Activated T-helper 1 cell treated with anti-CD3 and anti-CD28 coated beads, Interleukin-12 subunit alpha, Interleukin-12 subunit beta, Interleukin-2, Interleukin-4 antibody, amounts not matched to agents 30 ng/mL and 10 ng/mL and 1 ng/mL, durations not matched to agents 14 hours and 24 hours and 36 hours (primary cell): ENCODE measurements around the gene PDE6C. TPM values are rescaled to one million over a fixed set of nuclear protein-coding genes. Genes with fewer than 3 reads are reported as not detected.

Experiments
- DNase-seq: peaks from one replicate; pipeline ENCODE4 v3.0.0; 2021; ENCODE audit warnings: low spot score
- H3K27ac Mint-ChIP-seq: one replicate; pipeline ENCODE4 v1.8.0; 2021; ENCODE audit warnings: mild to moderate bottlenecking, mixed read lengths
- H3K27me3 Mint-ChIP-seq: one replicate; pipeline ENCODE4 v1.8.0; 2022; ENCODE audit warnings: mild to moderate bottlenecking, moderate library complexity, mixed read lengths; ENCODE audit not compliant: insufficient read depth
- H3K36me3 Mint-ChIP-seq: one replicate; pipeline ENCODE4 v1.8.0; 2021; ENCODE audit warnings: low read depth, mixed read lengths
- H3K4me1 Mint-ChIP-seq: one replicate; pipeline ENCODE4 v1.8.0; 2021; ENCODE audit warnings: low read depth, mixed read lengths
- H3K4me3 Mint-ChIP-seq: one replicate; pipeline ENCODE4 v1.8.0; 2021; ENCODE audit warnings: mild to moderate bottlenecking, moderate library complexity, mixed read lengths
- H3K9me3 Mint-ChIP-seq: one replicate; pipeline ENCODE4 v1.8.0; 2021; ENCODE audit warnings: mixed read lengths
- intact Hi-C: fragments of 100-400 bp; cut with micrococcal nuclease; formaldehyde crosslinking; loops from one replicate; pipeline ENCODE4 v1.15.1; 2024
- total RNA-seq: library from RNA; stranded (reverse); gene quantifications from 2 replicates; pipeline ENCODE4 v1.2.3, GENCODE V29; 2022

The PDE6C gene
- total RNA-seq, 1 donor from 2014 or later: not detected

- intact Hi-C loops: no loop called here
- no peak for DNase-seq
- H3K36me3 Mint-ChIP-seq: no peaks in the 10 kb centered on the region
- no peak overlapping the region for H3K27ac Mint-ChIP-seq
- H3K4me3 Mint-ChIP-seq: no peak overlapping the region
- H3K9me3 Mint-ChIP-seq: peaks cover 11% of the 10 kb centered on the region
- H3K4me1 Mint-ChIP-seq: no peaks in the 10 kb centered on the region
- peaks cover 6% of the 10 kb centered on the region for H3K27me3 Mint-ChIP-seq
These were observed 32.2 kb upstream of the PDE6C start for GRCh38 chr10:93579985-93580711.

GRCh38 chr10:93580828-93581227 lies 31.5 kb upstream of the PDE6C start:
- no peak for DNase-seq
- no peaks in the 10 kb centered on the region for H3K4me1 Mint-ChIP-seq
- intact Hi-C loops: no loop called here
- H3K27ac Mint-ChIP-seq: no peak overlapping the region
- H3K9me3 Mint-ChIP-seq: peaks cover 11% of the 10 kb centered on the region
- no peak overlapping the region for H3K4me3 Mint-ChIP-seq
- H3K27me3 Mint-ChIP-seq: peaks cover 6% of the 10 kb centered on the region
- no peaks in the 10 kb centered on the region for H3K36me3 Mint-ChIP-seq

GRCh38 chr10:93584445-93584844 lies 27.9 kb upstream of the PDE6C start:
- H3K27ac Mint-ChIP-seq: no peak overlapping the region
- intact Hi-C loops: no loop called here
- H3K36me3 Mint-ChIP-seq: no peaks in the 10 kb centered on the region
- no peaks in the 10 kb centered on the region for H3K4me1 Mint-ChIP-seq
- H3K4me3 Mint-ChIP-seq: no peak overlapping the region
- peaks cover 8% of the 10 kb centered on the region for H3K9me3 Mint-ChIP-seq
- peaks cover 6% of the 10 kb centered on the region for H3K27me3 Mint-ChIP-seq
- no peak for DNase-seq

GRCh38 chr10:93589648-93590562 lies 22.4 kb upstream of the PDE6C start:
- intact Hi-C loops: no loop called here
- H3K9me3 Mint-ChIP-seq: no peaks in the 10 kb centered on the region
- no peak for DNase-seq
- H3K36me3 Mint-ChIP-seq: no peaks in the 10 kb centered on the region
- peaks cover 4% of the 10 kb centered on the region for H3K27me3 Mint-ChIP-seq
- H3K4me3 Mint-ChIP-seq: no peak overlapping the region
- no peak overlapping the region for H3K27ac Mint-ChIP-seq
- H3K4me1 Mint-ChIP-seq: no peaks in the 10 kb centered on the region

- Mint-ChIP-seq H3K27me3 (peaks cover 4% of the 10 kb centered on the region), H3K4me3 (no peak overlapping the region), H3K27ac (no peak overlapping the region), H3K4me1 (no peaks in the 10 kb centered on the region), H3K9me3 (no peaks in the 10 kb centered on the region), H3K36me3 (no peaks in the 10 kb centered on the region)
- intact Hi-C loops: no loop called here
- DNase-seq: no peak
These were observed 21.7 kb upstream of the PDE6C start for GRCh38 chr10:93590638-93591037.

GRCh38 chr10:93591065-93591808 lies 21.1 kb upstream of the PDE6C start:
- Mint-ChIP-seq H3K27me3 (peaks cover 4% of the 10 kb centered on the region), H3K36me3 (no peaks in the 10 kb centered on the region), H3K27ac (no peak overlapping the region), H3K9me3 (no peaks in the 10 kb centered on the region), H3K4me3 (no peak overlapping the region), H3K4me1 (no peaks in the 10 kb centered on the region)
- intact Hi-C loops: no loop called here
- no peak for DNase-seq

- no peaks in the 10 kb centered on the region for H3K36me3 Mint-ChIP-seq
- intact Hi-C loops: no loop called here
These were observed 19.1 kb upstream of the PDE6C start for GRCh38 chr10:93593254-93593653.

GRCh38 chr10:93593749-93594148 lies 18.6 kb upstream of the PDE6C start:
- no peak overlapping the region for H3K4me3 Mint-ChIP-seq
- H3K36me3 Mint-ChIP-seq: no peaks in the 10 kb centered on the region
- no peak overlapping the region for H3K27ac Mint-ChIP-seq
- H3K27me3 Mint-ChIP-seq: peaks cover 6% of the 10 kb centered on the region
- H3K4me1 Mint-ChIP-seq: no peaks in the 10 kb centered on the region
- no peak for DNase-seq
- H3K9me3 Mint-ChIP-seq: no peaks in the 10 kb centered on the region
- intact Hi-C loops: no loop called here

More at GRCh38 chr10:93593254-93593653, 19.1 kb upstream of the PDE6C start:
- H3K27ac Mint-ChIP-seq: no peak overlapping the region
- H3K4me1 Mint-ChIP-seq: no peaks in the 10 kb centered on the region
- H3K4me3 Mint-ChIP-seq: no peak overlapping the region
- no peaks in the 10 kb centered on the region for H3K9me3 Mint-ChIP-seq
- no peak for DNase-seq
- peaks cover 5% of the 10 kb centered on the region for H3K27me3 Mint-ChIP-seq

GRCh38 chr10:93594518-93594917 lies 17.8 kb upstream of the PDE6C start:
- intact Hi-C loops: no loop called here
- Mint-ChIP-seq H3K4me1 (no peaks in the 10 kb centered on the region), H3K36me3 (no peaks in the 10 kb centered on the region), H3K4me3 (no peak overlapping the region), H3K9me3 (no peaks in the 10 kb centered on the region), H3K27ac (no peak overlapping the region), H3K27me3 (peaks cover 6% of the 10 kb centered on the region)
- no peak for DNase-seq

- no peaks in the 10 kb centered on the region for H3K4me1 Mint-ChIP-seq
- H3K4me3 Mint-ChIP-seq: no peak overlapping the region
- no peak overlapping the region for H3K27ac Mint-ChIP-seq
- DNase-seq: no peak
- H3K9me3 Mint-ChIP-seq: no peaks in the 10 kb centered on the region
- no peaks in the 10 kb centered on the region for H3K36me3 Mint-ChIP-seq
- peaks cover 15% of the 10 kb centered on the region for H3K27me3 Mint-ChIP-seq
- intact Hi-C loops: no loop called here
These were observed 16.8 kb upstream of the PDE6C start for GRCh38 chr10:93595378-93596161.

GRCh38 chr10:93596539-93596938 lies 15.8 kb upstream of the PDE6C start:
- Mint-ChIP-seq H3K36me3 (no peaks in the 10 kb centered on the region), H3K4me1 (no peaks in the 10 kb centered on the region), H3K27ac (no peak overlapping the region)

GRCh38 chr10:93597075-93597599 lies 15.2 kb upstream of the PDE6C start:
- no peak for DNase-seq
- Mint-ChIP-seq H3K36me3 (no peaks in the 10 kb centered on the region), H3K27ac (no peak overlapping the region), H3K27me3 (peaks cover 20% of the 10 kb centered on the region), H3K4me1 (no peaks in the 10 kb centered on the region), H3K4me3 (no peak overlapping the region), H3K9me3 (no peaks in the 10 kb centered on the region)
- intact Hi-C loops: no loop called here

More at GRCh38 chr10:93596539-93596938, 15.8 kb upstream of the PDE6C start:
- no peak for DNase-seq
- no peaks in the 10 kb centered on the region for H3K9me3 Mint-ChIP-seq
- intact Hi-C loops: no loop called here
- H3K4me3 Mint-ChIP-seq: no peak overlapping the region
- H3K27me3 Mint-ChIP-seq: peaks cover 17% of the 10 kb centered on the region
